Left hindlimb (tissue), 1 donor: ENCODE data around the gene TADA1.
"Not testable (repeated sequence)": the region's sequence is repeated elsewhere in the genome, so short reads cannot be mapped to it uniquely, and the experiment has no call there.

ENCODE experiments used
- DNase-seq: peaks from one replicate; pipeline ENCODE4 v3.0.0-alpha.2; 2018

Gene TADA1

DNA sequence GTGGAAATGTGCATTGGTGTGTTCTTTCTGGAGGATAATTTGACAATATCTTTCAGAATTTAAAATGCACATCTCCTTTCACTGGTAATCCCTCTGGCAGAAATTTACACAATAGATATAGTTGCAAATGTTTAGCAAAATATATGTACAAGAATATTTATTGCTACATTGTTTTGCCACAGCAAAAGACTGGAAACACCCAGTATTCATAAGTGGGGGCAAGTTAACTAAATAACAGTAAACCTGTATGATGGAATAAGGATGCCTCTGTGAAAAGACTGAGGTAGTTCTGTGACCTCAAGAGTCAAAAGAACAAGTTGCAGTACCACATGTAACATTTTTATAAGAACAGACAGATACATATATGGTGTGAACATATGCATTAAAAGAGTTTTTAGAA, 13.7 kb upstream of the TADA1 start:
- DNase-seq, result no peak

DNA sequence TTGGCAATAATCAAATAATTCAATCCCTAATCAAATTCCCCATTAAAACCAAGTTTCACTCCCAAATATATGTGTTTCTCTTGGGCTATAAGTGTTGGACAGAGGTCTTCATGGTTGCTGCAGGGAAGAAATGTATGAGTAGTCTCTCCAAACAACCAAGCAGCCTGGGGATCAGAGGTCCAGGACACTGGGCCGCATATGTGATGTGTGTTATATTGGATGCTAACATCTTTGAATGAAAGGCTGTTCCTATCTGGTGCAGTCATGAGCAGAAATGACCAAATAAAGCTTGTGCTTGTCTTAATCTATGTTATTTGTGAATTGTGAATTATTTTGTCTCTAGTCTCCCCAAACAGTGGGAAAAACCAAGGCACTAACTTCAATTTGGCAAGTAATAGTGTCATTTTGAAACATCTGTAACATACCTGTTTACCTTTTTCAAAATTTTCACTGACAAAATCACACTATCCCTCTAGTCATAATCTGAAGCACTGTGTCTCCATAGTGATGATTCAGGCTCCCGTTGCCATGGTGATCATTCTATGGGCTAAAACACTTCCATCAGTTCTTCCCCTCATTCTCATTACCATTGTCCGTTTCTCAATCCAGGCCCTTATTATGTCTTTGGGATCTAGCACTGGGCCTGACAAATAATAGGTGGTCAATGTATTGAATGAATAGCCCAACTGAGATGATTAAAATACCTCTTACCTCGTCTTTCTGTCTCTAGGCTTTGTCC, 12.5 kb upstream of the TADA1 start:
- no peak for DNase-seq

- no peak for DNase-seq
Observed at GRCh38 chr1:166884971-166885370, 8.9 kb upstream of the TADA1 start.

- DNase-seq, result peak; percentile 71
Observed at GRCh38 chr1:166884040-166884642, 8.1 kb upstream of the TADA1 start.

GRCh38 chr1:166882893-166883292, 6.8 kb upstream of the TADA1 start:
- DNase-seq, result no peak

DNA sequence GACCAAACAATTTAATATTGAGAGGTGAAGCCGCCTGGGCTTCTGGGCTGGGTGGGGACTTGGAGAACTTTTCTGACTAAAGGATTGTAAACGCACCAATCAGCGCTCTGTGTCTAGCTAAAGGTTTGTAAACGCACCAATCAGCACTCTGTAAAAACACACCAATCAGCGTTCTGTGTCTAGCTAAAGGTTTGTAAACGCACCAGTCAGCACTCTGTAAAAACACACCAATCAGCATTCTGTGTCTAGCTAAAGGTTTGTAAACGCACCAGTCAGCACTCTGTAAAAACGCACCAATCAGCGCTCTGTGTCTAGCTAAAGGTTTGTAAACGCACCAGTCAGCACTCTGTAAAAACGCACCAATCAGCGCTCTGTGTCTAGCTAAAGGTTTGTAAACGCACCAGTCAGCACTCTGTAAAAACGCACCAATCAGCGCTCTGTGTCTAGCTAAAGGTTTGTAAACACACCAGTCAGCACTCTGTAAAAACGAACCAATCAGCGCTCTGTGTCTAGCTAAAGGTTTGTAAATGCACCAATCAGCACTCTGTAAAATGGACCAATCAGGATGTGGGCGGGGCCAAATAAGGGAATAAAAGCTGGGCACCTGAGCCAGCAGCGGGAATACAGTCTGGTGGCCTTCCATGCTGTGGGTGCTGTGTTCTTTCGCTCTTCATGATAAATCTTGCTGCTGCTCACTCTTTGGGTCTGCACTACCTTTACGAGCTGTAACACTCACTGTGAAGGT, 2.3 kb upstream of the TADA1 start:
- DNase-seq, result not testable (repeated sequence)

DNA sequence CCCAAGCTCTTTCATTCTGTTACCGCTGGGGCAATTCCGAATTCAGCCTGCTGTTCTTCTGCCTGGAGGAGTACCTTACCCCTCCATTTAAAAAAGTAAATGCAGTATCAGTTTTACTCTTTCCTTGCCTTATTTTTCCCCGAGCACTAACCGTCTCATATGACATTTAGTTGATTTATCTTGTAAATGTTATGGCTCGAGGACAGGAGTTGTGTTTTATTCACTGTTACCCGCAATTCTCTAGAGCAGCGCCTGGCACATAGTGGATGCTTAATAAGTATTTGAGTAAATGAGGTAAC, 425 bp upstream of the TADA1 start:
- DNase-seq, result no peak

GRCh38 chr1:166875302-166875733, 746 bp downstream of the TADA1 start:
- no peak for DNase-seq

DNA sequence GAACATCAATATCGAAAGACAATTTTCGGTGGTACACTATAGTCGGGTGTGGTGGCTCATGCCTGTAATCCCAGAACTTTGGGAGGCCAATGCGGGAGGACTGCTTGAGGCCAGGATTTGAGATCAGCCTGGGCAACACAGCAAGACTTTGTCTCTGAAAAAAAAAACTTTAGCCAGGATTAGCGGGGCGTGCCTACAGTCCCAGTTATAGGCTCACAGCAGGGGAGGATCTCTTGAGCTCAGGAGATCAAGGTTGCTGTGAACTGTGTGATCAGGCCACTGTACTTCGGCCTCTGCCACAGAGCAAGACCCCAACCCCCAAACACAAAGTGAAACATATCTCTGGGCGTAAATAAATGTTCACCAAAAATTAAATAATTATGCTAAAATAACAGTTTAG, 1.6 kb downstream of the TADA1 start:
- no peak for DNase-seq

- no peak for DNase-seq
Observed at GRCh38 chr1:166870584-166870983, 5.5 kb downstream of the TADA1 start.

DNA sequence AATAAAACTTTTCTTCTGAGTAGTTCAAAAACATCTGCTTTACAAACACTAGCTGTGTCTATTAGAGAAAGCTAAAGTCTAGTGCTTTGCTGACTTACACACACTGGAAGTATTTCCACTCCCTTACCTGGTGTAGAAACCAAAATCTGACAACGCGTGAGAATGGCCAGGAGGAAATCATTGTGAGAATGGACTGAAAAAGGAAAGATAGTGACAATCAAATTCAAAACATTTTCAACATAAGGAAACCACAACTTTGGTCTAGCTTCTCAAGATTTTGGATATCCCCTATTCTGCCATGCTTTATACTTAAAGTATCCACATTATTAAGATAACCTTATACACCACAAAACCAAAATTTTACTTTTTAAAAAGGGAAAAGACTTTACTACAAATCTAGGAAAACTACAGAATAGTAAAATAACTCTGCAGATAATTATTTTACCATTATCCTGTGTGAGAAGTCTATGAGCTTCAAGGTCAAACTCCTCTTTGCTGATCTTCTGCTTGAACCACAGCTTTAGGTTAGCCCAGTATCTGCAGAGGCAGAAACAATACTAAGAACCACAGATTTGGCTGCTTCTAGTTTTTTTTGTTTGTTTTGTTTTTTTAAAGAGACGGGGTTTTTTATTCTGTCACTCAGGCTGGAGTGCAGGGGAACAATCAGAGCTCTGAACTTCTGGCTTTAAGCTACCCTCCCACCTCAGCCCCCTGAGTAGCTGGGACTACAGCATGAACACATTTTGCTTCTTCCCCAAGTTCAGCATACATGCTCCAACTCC, 6.6 kb downstream of the TADA1 start:
- no peak for DNase-seq

DNA sequence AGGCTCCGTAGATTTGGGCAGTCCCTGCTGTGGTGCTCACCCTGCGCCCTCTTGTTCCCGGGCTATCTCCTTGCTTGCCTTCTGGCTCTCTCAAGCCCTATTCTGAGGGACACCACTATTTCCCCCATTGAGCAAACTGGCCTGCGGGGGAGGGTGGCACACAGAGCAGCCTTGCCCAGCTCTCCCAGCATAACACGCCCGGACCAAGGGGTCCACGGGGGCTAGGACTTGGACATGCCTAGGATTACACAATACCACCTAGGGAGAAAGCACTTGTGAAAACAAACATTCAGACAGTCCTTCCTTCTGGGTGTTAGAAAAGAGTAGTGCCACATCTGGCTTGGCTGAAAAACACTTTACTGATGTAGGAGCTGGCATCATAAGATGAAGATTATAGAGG, 7.4 kb downstream of the TADA1 start:
- no peak for DNase-seq

DNA sequence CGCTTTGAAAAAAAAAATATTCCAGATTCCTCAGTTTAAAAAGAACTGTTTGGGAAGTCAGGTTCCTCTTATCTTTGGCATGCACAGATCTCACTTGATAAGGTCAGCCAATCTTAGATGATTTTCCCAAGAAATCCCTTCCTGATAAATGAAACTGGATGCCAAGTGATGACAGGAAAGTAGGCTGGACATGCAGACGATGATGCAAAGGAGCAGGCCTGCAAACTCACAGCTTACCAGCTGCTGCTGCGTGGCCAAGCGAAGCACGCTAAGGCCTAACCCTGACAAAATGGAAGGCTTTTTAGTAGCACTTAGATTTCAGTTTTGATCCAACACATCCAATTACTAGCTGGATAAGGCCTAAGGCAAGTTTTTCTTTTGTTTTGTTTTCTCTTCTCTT, 10.1 kb downstream of the TADA1 start:
- DNase-seq, result no peak

DNA sequence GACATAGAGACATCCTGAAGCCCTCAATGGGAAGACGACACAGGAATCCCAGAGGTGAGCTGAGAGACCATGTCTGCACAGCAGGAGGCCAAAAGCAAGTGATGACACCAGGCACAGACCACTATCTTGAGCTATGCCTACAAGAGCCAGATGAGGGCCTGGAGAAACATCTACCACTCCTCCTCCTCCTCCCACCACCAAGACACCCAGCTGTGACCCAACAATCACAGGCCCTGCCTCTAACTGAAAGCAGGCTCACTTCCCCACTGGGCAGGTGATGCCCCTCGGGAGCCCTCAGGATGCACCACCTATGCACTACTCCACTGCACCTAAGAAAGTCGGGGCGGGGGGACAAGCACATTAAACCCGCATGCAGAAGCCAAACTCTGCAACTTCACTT, 16.5 kb downstream of the TADA1 start:
- no peak for DNase-seq

GRCh38 chr1:166858726-166859419, 17.2 kb downstream of the TADA1 start:
- no peak for DNase-seq

DNA sequence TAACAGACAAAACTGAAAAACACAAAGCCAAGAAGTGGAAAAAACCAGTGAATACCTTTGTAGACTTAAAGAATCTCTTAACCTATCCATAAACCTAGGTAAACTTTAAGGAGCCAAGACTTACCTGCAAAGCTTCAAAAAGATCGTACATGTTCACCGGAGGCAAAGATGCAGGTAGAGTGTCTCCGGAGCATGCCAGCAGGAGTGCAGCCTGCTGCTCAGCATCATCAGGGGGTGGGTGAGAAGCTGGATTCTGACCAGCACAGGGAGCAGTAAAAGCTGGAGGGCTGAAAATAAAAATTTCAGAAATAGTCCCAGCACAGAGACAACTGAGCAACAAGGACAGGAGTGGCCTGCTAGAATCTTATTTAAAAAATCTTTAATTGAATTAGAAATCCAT, 18.1 kb downstream of the TADA1 start:
- DNase-seq, result no peak

- DNase-seq, result no peak
Observed at GRCh38 chr1:166855558-166855957, 20.5 kb downstream of the TADA1 start.

DNA sequence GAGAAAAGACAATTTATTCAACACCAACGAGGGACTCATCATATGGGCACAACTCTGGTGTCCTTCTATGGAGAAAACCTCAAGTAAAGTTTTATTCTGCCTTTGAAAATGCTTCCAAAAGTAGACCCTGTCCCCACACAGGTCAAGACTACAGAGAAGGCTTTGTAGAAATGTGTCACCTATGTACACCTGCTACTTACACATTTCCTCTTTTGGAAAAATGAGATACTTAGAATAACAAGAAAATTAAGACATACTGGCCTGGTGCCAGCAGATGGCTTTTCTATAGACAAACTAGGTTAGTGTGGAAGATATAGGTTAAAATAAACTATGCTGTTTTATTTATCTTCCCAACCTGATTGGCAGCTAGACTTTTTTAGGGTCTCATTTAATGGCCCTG, 23.1 kb downstream of the TADA1 start:
- no peak for DNase-seq

DNA sequence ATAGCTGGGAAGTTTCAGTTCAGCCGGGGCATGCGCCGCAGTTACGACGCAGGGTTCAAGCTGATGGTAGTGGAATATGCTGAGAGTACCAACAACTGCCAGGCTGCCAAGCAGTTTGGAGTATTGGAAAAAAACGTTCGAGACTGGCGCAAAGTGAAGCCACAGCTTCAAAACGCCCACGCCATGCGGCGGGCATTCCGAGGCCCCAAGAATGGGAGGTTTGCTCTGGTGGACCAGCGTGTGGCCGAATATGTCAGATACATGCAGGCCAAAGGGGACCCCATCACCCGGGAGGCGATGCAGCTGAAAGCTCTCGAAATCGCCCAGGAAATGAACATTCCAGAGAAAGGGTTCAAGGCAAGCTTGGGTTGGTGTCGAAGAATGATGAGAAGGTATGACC, 26.9 kb downstream of the TADA1 start:
- no peak for DNase-seq

DNA sequence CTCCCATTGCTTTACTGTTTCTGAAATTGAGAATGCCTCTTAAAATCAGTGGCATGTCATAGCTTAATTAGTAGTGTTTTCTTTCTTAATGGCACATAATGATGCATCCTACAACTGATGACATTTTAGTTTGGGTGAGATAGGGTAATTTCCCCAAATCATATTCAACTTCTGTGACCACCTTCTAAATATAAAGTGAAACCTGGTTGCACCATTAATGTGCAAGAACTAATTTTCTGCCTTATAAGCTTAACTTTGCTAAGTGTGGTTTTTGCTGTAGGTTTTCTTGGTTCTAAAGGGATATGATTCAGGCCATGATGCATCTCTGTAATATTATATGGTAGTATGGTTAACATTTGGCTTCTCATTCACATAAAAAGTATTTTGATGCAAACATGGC, 27.9 kb downstream of the TADA1 start:
- no peak for DNase-seq

DNA sequence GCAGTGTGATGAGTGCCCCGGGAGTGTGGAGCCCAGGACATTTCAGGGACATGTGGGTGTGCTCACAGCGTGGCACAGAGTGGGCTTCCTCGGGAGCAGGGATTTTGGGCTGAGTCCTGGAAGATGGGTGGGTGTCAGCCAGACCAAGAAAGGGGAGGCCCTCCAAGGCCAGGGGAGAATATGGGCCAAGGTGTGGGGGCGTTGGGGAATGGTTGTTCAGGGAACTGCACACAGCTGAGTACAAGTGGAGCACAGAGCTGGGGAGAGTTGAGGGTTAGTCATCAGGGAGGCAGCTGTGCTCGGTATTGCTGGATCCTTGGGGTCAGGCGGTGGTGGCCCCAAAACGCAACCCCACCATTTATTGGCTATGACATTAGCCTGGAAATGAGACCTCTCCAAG, 31.3 kb downstream of the TADA1 start:
- no peak for DNase-seq

DNA sequence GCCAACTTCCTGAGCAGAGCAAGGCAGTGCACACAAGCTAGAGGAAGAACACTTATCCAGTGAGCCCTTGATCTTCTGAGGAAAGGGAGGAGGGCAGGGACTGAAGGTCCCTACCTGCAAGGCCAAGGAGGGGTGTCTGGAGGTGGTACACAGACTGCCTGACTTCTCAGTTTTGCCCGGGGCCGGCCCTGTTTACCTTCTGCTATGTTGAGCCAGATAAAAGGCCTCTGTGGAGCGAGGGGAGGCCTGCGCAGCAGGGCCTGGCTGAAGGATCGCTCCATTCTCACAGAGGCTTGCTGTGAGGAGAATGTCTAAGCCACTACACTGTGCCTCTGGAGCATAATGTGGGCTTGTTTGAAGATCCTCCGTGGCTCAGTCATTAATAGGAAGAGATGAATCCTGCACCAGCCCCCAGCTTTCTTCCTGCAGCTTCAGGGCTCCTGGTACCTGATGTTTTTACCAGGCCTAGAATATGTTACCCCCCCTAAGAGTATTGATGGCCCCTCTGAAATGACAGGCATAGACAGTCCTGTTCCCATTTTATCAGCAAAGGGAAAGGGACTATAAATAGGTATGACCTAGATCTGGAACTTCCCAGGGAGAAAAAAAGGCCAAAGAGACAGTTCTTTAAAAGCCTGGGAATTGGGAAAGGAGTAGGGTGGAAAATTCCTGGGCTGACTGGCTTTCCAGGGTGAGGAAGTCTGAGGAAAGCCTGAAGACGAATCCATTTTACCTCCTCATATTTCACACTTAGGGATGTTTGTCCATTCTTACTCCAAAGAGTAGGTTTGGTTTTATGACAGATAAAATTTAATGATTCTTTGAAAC, 32.1 kb downstream of the TADA1 start:
- no peak for DNase-seq
